ENCODE measurements around the gene MACO1. TPM values are rescaled to one million over a fixed set of nuclear protein-coding genes. Genes with fewer than 3 reads are reported as not detected.

Gene MACO1
- polyA plus RNA-seq, 1 donor (not counting 4 experiments of a cell fraction or from before 2014, with no cell fraction given): 8.1 TPM

DNA sequence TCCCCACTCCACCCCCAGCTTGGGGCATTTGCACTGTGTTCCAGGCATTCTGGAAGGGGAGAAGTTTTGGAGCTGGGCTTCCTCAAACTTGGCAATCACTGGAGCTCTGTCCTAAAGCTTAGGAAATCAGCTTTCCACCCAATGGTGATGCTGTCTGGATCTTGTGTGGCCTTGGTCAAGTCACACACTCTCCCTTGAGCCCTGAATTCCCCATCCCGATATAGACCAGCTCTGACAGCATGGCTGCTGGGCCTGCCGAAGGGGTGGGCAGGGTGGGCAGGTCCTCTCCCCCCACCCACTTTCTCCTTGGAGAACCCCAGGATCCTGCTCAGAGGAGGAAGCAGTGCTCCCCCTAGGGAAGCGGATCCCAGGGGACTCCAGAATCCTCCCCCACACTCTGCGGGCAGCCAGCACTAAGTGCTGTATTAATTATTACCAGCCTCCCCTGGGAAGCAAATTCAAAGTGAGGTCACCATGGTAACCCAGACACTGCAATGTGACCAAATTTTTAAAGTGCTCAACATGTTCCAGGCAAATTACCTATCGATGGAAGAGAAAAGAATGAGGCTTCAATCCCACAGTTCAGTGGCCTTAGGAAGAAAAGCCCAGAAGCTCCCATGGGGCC, 91.4 kb downstream of the MACO1 start:
- Histone ChIP-seq H3K9me3 (ENCODE audit: control insufficient read depth, low read depth, low read length) (peaks cover 2% of the 10 kb centered on the region), H3K79me2 (ENCODE audit: control insufficient read depth, insufficient read depth, low read length) (no peaks in the 10 kb centered on the region), H3K27ac (ENCODE audit: control insufficient read depth, insufficient read depth, low read length) (no peak overlapping the region), H3K36me3 (ENCODE audit: control insufficient read depth in 2 of 2, extremely low read depth in 1 of 2, insufficient read depth in 2 of 2, low read length in 2 of 2) (no peaks in the 10 kb centered on the region), H3K4me2 (ENCODE audit: control insufficient read depth, extremely low read depth, insufficient read depth, low read depth, low read length) (no peak overlapping the region), H3K4me3 (ENCODE audit: control insufficient read depth in 2 of 3, extremely low read depth in 1 of 3, insufficient read depth in 2 of 3, low read depth in 1 of 3, low read length in 3 of 3) (no peak overlapping the region), H3K4me1 (ENCODE audit: control insufficient read depth, extremely low read depth, insufficient read depth, low read length) (peaks cover 4% of the 10 kb centered on the region), H4K20me1 (ENCODE audit: control insufficient read depth, extremely low read depth, insufficient read depth, low read length) (no peaks in the 10 kb centered on the region), H3K9me1 (ENCODE audit: control insufficient read depth, extremely low read depth, insufficient read depth, low read length) (no peaks in the 10 kb centered on the region), H2AFZ (ENCODE audit: control insufficient read depth, low read length) (no peak overlapping the region), H3K9ac (ENCODE audit: control insufficient read depth, extremely low read depth, insufficient read depth, low read length) (no peak overlapping the region), H3K27me3 (ENCODE audit: control insufficient read depth, extremely low read depth, insufficient read depth, low read length) (peaks cover 5% of the 10 kb centered on the region)
- FAIRE-seq (no peak), DNase-seq (ENCODE audit: low read depth, low spot score) (no peak)
- dilution Hi-C loops (cut with MboI; ENCODE audit: extremely low pct_ligation_motif_present, low sequenced_read_pairs): no loop called here
- TF ChIP-seq, protein P1, sequence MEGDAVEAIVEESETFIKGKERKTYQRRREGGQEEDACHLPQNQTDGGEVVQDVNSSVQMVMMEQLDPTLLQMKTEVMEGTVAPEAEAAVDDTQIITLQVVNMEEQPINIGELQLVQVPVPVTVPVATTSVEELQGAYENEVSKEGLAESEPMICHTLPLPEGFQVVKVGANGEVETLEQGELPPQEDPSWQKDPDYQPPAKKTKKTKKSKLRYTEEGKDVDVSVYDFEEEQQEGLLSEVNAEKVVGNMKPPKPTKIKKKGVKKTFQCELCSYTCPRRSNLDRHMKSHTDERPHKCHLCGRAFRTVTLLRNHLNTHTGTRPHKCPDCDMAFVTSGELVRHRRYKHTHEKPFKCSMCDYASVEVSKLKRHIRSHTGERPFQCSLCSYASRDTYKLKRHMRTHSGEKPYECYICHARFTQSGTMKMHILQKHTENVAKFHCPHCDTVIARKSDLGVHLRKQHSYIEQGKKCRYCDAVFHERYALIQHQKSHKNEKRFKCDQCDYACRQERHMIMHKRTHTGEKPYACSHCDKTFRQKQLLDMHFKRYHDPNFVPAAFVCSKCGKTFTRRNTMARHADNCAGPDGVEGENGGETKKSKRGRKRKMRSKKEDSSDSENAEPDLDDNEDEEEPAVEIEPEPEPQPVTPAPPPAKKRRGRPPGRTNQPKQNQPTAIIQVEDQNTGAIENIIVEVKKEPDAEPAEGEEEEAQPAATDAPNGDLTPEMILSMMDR (optimal IDR thresholded peaks at IDR 0.05 in 1 of 3, IDR thresholded peaks at IDR 0.05 in 1 of 3, conservative IDR thresholded peaks at IDR 0.05 in 1 of 3; ENCODE audit: extremely low read depth in 1 of 3, insufficient read depth in 2 of 3, low read length in 3 of 3): no peak
- TF ChIP-seq EZH2 (IDR thresholded peaks at IDR 0.05; ENCODE audit: low read length): no peak

- H3K79me2 ChIP-seq (ENCODE audit: control insufficient read depth, insufficient read depth, low read length): no peaks in the 10 kb centered on the region
- H3K9me3 ChIP-seq (ENCODE audit: control insufficient read depth, low read depth, low read length): peaks cover 2% of the 10 kb centered on the region
- H3K36me3 ChIP-seq (ENCODE audit: control insufficient read depth in 2 of 2, extremely low read depth in 1 of 2, insufficient read depth in 2 of 2, low read length in 2 of 2): no peaks in the 10 kb centered on the region
- no peak overlapping the region for H2AFZ ChIP-seq (ENCODE audit: control insufficient read depth, low read length)
- TF ChIP-seq EZH2 (IDR thresholded peaks at IDR 0.05; ENCODE audit: low read length): no peak
- TF ChIP-seq, protein P1 (optimal IDR thresholded peaks at IDR 0.05 in 1 of 3, IDR thresholded peaks at IDR 0.05 in 1 of 3, conservative IDR thresholded peaks at IDR 0.05 in 1 of 3; ENCODE audit: extremely low read depth in 1 of 3, insufficient read depth in 2 of 3, low read length in 3 of 3): peak in 2 of 3 experiments; percentile 14 to 59
- H3K9ac ChIP-seq (ENCODE audit: control insufficient read depth, extremely low read depth, insufficient read depth, low read length): no peak overlapping the region
- no peaks in the 10 kb centered on the region for H3K9me1 ChIP-seq (ENCODE audit: control insufficient read depth, extremely low read depth, insufficient read depth, low read length)
- FAIRE-seq: no peak
- no peak overlapping the region for H3K4me3 ChIP-seq (ENCODE audit: control insufficient read depth in 2 of 3, extremely low read depth in 1 of 3, insufficient read depth in 2 of 3, low read depth in 1 of 3, low read length in 3 of 3)
- DNase-seq (ENCODE audit: low read depth, low spot score): no peak
- peaks cover 5% of the 10 kb centered on the region for H3K27me3 ChIP-seq (ENCODE audit: control insufficient read depth, extremely low read depth, insufficient read depth, low read length)
- H3K4me2 ChIP-seq (ENCODE audit: control insufficient read depth, extremely low read depth, insufficient read depth, low read depth, low read length): no peak overlapping the region
- H3K27ac ChIP-seq (ENCODE audit: control insufficient read depth, insufficient read depth, low read length): no peak overlapping the region
- peaks cover 13% of the 10 kb centered on the region for H3K4me1 ChIP-seq (ENCODE audit: control insufficient read depth, extremely low read depth, insufficient read depth, low read length)
- H4K20me1 ChIP-seq (ENCODE audit: control insufficient read depth, extremely low read depth, insufficient read depth, low read length): no peaks in the 10 kb centered on the region
- dilution Hi-C loops (cut with MboI; ENCODE audit: extremely low pct_ligation_motif_present, low sequenced_read_pairs): no loop called here
These were observed 92.8 kb downstream of the MACO1 start for GRCh38 chr1:25523542-25523941.
